ENCODE data around the gene DAB1. TPM values are rescaled to one million over a fixed set of nuclear protein-coding genes. Genes with fewer than 3 reads are reported as not detected.

The DAB1 gene
- total and polyA plus RNA-seq, 10 of the 15 experiments (the other 5 are each of a cell fraction or from before 2014, with no cell fraction given) = 0.02 to 0.10 (median 0.03) TPM; not detected in 5

DNA sequence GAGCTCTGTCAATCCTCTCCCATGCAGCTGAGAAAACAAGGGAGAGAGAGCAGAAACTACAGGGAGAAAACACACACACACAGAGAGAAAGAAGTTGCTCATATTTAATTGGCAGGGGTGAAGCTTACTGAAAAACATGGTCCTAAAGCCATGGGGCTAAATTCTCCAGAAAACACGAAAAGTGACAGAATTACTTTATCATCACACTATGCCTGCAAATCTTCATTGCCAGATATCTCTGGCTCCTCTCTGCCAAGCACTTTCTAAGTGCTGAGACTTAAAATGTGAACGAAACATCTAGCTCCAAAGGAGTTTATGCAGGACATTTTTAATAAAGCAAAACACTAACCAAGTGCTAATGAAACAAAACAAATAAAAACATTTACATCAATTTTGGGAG lies 134.1 kb downstream of the DAB1 start (continued):
- TF ChIP-seq BACH1 (IDR thresholded peaks at IDR 0.05; ENCODE audit: borderline replicate concordance) = no peak
- no peak for TF ChIP-seq STAT3 (IDR thresholded peaks at IDR 0.05; ENCODE audit: low read depth, low read length)
- TF ChIP-seq FOS (IDR thresholded peaks at IDR 0.05; ENCODE audit: borderline replicate concordance, extremely low read depth, insufficient read length) = no peak
- no peak for TF ChIP-seq SUPT20H (IDR thresholded peaks at IDR 0.05; ENCODE audit: borderline replicate concordance, control insufficient read depth, low read depth, low read length)
- TF ChIP-seq, protein P1, sequence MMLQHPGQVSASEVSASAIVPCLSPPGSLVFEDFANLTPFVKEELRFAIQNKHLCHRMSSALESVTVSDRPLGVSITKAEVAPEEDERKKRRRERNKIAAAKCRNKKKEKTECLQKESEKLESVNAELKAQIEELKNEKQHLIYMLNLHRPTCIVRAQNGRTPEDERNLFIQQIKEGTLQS (IDR thresholded peaks at IDR 0.05; ENCODE audit: borderline replicate concordance, extremely low read depth, low read depth, low read length) = no peak
- no peak for TF ChIP-seq MEF2A (IDR thresholded peaks at IDR 0.05; ENCODE audit: insufficient read depth, low read depth, low read length)
- TF ChIP-seq, protein P2, sequence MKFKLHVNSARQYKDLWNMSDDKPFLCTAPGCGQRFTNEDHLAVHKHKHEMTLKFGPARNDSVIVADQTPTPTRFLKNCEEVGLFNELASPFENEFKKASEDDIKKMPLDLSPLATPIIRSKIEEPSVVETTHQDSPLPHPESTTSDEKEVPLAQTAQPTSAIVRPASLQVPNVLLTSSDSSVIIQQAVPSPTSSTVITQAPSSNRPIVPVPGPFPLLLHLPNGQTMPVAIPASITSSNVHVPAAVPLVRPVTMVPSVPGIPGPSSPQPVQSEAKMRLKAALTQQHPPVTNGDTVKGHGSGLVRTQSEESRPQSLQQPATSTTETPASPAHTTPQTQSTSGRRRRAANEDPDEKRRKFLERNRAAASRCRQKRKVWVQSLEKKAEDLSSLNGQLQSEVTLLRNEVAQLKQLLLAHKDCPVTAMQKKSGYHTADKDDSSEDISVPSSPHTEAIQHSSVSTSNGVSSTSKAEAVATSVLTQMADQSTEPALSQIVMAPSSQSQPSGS (IDR thresholded peaks at IDR 0.05; ENCODE audit: low read length) = no peak
- TF ChIP-seq, protein P3, sequence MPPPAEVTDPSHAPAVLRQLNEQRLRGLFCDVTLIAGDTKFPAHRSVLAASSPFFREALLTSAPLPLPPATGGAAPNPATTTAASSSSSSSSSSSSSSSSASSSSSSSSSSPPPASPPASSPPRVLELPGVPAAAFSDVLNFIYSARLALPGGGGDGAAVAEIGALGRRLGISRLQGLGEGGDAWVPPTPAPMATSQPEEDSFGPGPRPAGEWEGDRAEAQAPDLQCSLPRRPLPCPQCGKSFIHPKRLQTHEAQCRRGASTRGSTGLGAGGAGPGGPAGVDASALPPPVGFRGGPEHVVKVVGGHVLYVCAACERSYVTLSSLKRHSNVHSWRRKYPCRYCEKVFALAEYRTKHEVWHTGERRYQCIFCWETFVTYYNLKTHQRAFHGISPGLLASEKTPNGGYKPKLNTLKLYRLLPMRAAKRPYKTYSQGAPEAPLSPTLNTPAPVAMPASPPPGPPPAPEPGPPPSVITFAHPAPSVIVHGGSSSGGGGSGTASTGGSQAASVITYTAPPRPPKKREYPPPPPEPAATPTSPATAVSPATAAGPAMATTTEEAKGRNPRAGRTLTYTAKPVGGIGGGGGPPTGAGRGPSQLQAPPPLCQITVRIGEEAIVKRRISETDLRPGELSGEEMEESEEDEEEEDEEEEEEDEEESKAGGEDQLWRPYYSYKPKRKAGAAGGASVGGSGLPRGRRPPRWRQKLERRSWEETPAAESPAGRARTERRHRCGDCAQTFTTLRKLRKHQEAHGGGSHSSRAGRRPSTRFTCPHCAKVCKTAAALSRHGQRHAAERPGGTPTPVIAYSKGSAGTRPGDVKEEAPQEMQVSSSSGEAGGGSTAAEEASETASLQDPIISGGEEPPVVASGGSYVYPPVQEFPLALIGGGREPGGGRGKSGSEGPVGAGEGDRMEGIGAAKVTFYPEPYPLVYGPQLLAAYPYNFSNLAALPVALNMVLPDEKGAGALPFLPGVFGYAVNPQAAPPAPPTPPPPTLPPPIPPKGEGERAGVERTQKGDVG (CRISPR knock-in tag; IDR thresholded peaks at IDR 0.05) = no peak
- no peak for TF ChIP-seq EP300 (IDR thresholded peaks at IDR 0.05; ENCODE audit: borderline replicate concordance in 1 of 2, control insufficient read depth in 1 of 2, low read depth in 2 of 2, low read length in 2 of 2)
- TF ChIP-seq, protein P4, sequence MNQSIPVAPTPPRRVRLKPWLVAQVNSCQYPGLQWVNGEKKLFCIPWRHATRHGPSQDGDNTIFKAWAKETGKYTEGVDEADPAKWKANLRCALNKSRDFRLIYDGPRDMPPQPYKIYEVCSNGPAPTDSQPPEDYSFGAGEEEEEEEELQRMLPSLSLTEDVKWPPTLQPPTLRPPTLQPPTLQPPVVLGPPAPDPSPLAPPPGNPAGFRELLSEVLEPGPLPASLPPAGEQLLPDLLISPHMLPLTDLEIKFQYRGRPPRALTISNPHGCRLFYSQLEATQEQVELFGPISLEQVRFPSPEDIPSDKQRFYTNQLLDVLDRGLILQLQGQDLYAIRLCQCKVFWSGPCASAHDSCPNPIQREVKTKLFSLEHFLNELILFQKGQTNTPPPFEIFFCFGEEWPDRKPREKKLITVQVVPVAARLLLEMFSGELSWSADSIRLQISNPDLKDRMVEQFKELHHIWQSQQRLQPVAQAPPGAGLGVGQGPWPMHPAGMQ (IDR thresholded peaks at IDR 0.05; ENCODE audit: borderline replicate concordance) = no peak
- TF ChIP-seq, protein P5, sequence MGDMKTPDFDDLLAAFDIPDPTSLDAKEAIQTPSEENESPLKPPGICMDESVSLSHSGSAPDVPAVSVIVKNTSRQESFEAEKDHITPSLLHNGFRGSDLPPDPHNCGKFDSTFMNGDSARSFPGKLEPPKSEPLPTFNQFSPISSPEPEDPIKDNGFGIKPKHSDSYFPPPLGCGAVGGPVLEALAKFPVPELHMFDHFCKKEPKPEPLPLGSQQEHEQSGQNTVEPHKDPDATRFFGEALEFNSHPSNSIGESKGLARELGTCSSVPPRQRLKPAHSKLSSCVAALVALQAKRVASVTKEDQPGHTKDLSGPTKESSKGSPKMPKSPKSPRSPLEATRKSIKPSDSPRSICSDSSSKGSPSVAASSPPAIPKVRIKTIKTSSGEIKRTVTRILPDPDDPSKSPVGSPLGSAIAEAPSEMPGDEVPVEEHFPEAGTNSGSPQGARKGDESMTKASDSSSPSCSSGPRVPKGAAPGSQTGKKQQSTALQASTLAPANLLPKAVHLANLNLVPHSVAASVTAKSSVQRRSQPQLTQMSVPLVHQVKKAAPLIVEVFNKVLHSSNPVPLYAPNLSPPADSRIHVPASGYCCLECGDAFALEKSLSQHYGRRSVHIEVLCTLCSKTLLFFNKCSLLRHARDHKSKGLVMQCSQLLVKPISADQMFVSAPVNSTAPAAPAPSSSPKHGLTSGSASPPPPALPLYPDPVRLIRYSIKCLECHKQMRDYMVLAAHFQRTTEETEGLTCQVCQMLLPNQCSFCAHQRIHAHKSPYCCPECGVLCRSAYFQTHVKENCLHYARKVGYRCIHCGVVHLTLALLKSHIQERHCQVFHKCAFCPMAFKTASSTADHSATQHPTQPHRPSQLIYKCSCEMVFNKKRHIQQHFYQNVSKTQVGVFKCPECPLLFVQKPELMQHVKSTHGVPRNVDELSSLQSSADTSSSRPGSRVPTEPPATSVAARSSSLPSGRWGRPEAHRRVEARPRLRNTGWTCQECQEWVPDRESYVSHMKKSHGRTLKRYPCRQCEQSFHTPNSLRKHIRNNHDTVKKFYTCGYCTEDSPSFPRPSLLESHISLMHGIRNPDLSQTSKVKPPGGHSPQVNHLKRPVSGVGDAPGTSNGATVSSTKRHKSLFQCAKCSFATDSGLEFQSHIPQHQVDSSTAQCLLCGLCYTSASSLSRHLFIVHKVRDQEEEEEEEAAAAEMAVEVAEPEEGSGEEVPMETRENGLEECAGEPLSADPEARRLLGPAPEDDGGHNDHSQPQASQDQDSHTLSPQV (IDR thresholded peaks at IDR 0.05) = no peak
- no peak for TF ChIP-seq FOXK2 (IDR thresholded peaks at IDR 0.05)
- TF ChIP-seq, protein P6, sequence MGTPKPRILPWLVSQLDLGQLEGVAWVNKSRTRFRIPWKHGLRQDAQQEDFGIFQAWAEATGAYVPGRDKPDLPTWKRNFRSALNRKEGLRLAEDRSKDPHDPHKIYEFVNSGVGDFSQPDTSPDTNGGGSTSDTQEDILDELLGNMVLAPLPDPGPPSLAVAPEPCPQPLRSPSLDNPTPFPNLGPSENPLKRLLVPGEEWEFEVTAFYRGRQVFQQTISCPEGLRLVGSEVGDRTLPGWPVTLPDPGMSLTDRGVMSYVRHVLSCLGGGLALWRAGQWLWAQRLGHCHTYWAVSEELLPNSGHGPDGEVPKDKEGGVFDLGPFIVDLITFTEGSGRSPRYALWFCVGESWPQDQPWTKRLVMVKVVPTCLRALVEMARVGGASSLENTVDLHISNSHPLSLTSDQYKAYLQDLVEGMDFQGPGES (IDR thresholded peaks at IDR 0.05) = no peak
- TF ChIP-seq, protein P7, sequence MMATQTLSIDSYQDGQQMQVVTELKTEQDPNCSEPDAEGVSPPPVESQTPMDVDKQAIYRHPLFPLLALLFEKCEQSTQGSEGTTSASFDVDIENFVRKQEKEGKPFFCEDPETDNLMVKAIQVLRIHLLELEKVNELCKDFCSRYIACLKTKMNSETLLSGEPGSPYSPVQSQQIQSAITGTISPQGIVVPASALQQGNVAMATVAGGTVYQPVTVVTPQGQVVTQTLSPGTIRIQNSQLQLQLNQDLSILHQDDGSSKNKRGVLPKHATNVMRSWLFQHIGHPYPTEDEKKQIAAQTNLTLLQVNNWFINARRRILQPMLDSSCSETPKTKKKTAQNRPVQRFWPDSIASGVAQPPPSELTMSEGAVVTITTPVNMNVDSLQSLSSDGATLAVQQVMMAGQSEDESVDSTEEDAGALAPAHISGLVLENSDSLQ (IDR thresholded peaks at IDR 0.05) = no peak
- TF ChIP-seq NFYA (IDR thresholded peaks at IDR 0.05; ENCODE audit: borderline replicate concordance, low read depth, low read length) = no peak
